ENCODE measurements around the gene MYO15B.

GRCh38 chr17:75564195-75564594 is 23.4 kb upstream of the MYO15B start:
- TF ChIP-seq CTCF (IDR thresholded peaks at IDR 0.05) = no peak
- TF ChIP-seq EZH2 (IDR thresholded peaks at IDR 0.05; ENCODE audit: borderline replicate concordance, insufficient read depth, low read depth, low read length, poor library complexity, severe bottlenecking) = no peak
